Activated gamma-delta T cell (primary cell): ENCODE measurements around the gene MACROD2.

Experiments used
- DNase-seq: peaks from one replicate; lab custom pipeline; 2025; lab: John Stamatoyannopoulos, UW

MACROD2 gene

GRCh38 chr20:15742087-15742486 lies 1746.8 kb downstream of the MACROD2 start:
- no peak for DNase-seq

GRCh38 chr20:15742627-15743026 lies 1747.3 kb downstream of the MACROD2 start:
- DNase-seq: no peak

GRCh38 chr20:15756002-15756753 lies 1760.9 kb downstream of the MACROD2 start:
- no peak for DNase-seq

GRCh38 chr20:15756754-15757115 lies 1761.4 kb downstream of the MACROD2 start:
- no peak for DNase-seq

GRCh38 chr20:15759594-15759993 lies 1764.3 kb downstream of the MACROD2 start:
- no peak for DNase-seq

- no peak for DNase-seq
These were observed 1764.8 kb downstream of the MACROD2 start for GRCh38 chr20:15760001-15760621.

- no peak for DNase-seq
These were observed 1768.0 kb downstream of the MACROD2 start for GRCh38 chr20:15763366-15763765.

- DNase-seq: no peak
These were observed 1772.3 kb downstream of the MACROD2 start for GRCh38 chr20:15767586-15767985.

GRCh38 chr20:15767999-15768741 lies 1772.9 kb downstream of the MACROD2 start:
- no peak for DNase-seq

GRCh38 chr20:15772826-15773225 lies 1777.5 kb downstream of the MACROD2 start:
- DNase-seq: no peak

- no peak for DNase-seq
These were observed 1779.6 kb downstream of the MACROD2 start for GRCh38 chr20:15774926-15775325.

GRCh38 chr20:15776770-15777466 lies 1781.6 kb downstream of the MACROD2 start:
- no peak for DNase-seq

GRCh38 chr20:15784020-15784419 lies 1788.7 kb downstream of the MACROD2 start:
- DNase-seq: no peak

GRCh38 chr20:15789079-15789478 lies 1793.8 kb downstream of the MACROD2 start:
- DNase-seq: no peak

- DNase-seq: no peak
These were observed 1797.5 kb downstream of the MACROD2 start for GRCh38 chr20:15792855-15793254.

- DNase-seq: no peak
These were observed 1799.1 kb downstream of the MACROD2 start for GRCh38 chr20:15794409-15794808.

- no peak for DNase-seq
These were observed 1800.1 kb downstream of the MACROD2 start for GRCh38 chr20:15795305-15796019.

- no peak for DNase-seq
These were observed 1804.6 kb downstream of the MACROD2 start for GRCh38 chr20:15799871-15800270.

GRCh38 chr20:15802020-15802419 lies 1806.7 kb downstream of the MACROD2 start:
- DNase-seq: no peak

GRCh38 chr20:15805154-15805553 lies 1809.8 kb downstream of the MACROD2 start:
- no peak for DNase-seq

- DNase-seq: no peak
These were observed 1810.8 kb downstream of the MACROD2 start for GRCh38 chr20:15806105-15806504.

GRCh38 chr20:15807271-15807670 lies 1812.0 kb downstream of the MACROD2 start:
- DNase-seq: no peak
